Superior temporal gyrus (tissue), 1 donor: ENCODE measurements around the gene PLCXD3.
"Not testable (repeated sequence)": the region's sequence is repeated elsewhere in the genome, so short reads cannot be mapped to it uniquely, and the experiment has no call there.

Experiments used
- DNase-seq: peaks from one replicate; pipeline ENCODE4 v3.0.0-alpha.2; 2016; ENCODE audit errors: extremely low spot score

Gene PLCXD3

GRCh38 chr5:41356786-41357185, 153.6 kb downstream of the PLCXD3 start:
- no peak for DNase-seq

GRCh38 chr5:41349846-41350245, 160.6 kb downstream of the PLCXD3 start:
- no peak for DNase-seq

DNA sequence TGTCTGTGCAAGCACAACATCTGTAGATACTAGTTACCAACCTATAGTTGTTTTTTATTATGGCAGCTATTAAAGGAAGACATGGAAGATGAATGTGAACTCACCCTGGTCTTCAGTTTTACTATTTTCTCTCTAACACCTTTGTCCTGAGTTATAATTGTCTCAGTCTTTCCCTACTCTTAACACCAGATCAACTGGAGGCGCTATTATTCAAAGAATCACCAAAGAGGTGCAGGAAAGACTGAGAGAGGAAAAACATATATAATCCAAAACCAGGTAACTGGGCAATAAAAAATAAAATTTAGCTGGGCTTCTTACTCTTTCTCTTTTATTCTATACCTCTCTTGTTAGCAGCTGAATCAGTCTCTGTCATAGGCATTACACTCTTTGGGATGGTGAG, 162.8 kb downstream of the PLCXD3 start:
- no peak for DNase-seq

DNA sequence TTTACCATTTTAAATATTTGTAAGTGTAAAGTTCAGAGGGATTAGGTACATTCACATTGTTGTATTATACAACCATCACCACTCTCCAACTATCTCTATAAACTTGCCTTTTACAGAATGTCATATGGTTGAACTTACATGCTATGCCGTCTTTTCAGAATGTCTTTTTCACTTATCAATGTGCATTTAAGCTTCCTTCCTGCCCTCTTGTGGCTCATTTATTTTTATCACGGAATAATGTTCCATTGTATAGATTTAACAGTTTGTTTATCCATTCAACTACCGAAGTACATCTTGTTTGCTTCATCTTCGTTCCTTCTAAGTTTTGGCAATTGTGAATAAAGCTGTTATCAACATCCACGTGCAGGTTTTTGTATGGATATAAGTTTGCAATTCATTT, 163.8 kb downstream of the PLCXD3 start:
- DNase-seq: peak; percentile 45

DNA sequence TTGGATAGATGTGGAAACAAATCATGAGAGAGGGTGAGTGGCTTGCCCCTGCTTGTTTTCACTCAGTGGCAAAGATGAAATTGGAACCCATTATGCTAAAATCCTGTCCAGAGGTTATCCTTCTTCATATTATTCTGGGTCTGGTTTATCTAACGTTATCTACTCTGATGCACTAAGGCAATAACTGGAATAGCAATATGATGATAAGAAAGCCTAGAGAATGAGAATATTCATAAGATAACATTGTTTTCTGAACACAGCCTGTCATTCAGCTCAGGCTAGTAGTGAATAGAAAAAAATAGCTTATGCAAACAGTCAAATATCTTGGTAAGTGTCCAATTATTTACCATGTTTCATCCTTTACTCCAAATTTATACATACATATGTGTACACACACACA, 165.1 kb downstream of the PLCXD3 start:
- DNase-seq: peak; percentile 9

DNA sequence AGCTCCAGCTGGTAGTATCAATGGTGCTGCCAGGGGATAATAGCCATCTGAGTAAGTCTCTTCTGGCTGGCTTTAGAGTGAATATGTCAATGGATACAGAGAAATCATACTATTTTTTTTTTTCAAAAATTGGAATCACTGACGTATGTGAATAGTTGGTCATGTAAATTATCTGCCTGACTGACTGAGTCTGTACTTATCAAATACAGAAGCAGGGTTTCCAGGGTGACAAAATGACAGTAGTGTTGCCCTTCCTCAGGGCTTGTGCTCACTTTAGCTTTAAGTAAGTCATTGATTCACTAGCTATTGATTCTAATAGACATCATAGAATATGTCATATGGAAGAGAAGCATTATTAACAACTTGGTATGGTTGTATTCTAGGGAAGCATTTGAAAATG, 171.1 kb downstream of the PLCXD3 start:
- DNase-seq: no peak

DNA sequence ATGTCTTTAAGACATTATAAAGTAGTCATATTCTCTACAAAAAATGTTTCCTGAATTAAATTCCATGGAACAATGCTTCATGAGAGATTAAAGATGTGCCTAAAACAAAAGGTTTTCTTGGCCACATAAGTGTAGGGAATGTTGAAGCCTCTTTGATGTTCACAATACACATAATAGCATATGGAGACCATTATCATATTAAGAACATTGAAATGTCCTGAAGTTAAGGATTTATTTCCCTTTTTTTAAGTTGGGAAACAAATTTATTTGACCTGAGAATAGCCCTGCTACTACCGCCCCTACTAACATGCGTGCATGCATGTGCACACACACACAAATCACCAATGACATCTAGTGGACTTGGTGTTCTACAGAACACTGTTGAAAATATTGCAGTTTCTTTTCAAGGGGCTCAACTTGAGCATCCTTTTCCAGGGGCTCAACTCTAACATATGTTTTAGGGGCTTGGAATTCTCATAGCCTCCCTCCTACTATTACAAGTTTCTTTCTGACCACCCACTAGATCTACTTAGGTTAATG, 172.2 kb downstream of the PLCXD3 start:
- DNase-seq: no peak

DNA sequence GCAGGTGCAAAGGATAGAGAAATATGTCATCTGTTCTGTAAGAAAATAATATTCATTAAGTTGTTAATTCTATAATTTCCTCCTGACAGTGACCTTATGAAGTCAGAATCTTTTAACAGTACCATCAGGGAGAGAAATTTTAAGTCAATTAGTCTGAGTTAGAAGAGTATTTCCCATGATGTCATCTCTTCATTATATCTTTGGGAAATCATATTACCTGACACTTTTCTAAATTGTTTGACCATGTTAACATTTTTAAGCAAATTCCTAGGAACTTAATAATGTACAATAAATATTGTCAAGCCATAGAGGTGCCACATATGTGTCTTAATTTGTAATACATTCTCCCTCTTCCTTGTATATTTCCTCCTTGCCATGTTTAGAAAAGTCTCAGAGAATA, 172.7 kb downstream of the PLCXD3 start:
- DNase-seq: no peak

DNA sequence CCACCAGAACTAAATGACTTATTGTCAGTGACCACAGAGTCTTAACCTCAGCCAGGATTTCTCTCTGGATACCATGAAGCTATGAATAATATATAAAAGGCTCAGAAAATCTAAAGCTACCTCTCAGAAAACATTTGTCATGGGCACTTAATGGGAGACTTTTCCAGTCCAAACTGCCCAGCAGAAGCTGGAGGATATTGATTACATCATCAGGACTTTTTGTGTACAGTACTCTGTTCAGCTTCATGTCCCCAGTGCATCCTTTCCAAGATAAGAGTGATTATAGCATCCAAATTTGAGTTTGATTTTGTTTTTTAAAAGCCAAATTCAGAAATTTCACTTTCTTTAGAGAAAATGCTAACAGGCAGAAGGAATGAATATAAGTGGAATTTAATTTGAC, 173.2 kb downstream of the PLCXD3 start:
- DNase-seq: no peak

DNA sequence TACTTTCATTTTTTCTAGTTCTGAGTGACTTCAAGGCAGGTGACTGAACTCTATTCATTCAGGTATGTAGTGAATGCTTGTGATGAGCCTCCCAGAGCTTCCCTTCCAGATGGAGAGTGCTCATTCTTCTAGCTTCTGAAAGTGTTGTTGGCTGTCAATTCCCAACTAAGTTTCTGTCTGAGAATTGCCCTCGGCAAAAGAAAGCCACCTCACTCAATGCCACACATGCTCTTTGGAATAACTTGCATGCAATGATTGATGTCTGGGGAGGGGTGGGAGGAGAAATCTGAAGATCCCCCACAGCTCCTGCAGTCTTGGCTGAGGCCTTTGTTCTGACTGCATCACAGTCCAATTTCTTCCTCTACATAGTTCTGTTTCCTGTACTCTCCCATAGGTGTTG, 173.9 kb downstream of the PLCXD3 start:
- no peak for DNase-seq

- DNase-seq: no peak
These were observed 174.7 kb downstream of the PLCXD3 start for GRCh38 chr5:41335596-41336181.

- DNase-seq: peak; percentile 80
These were observed 175.6 kb downstream of the PLCXD3 start for GRCh38 chr5:41334758-41335157.

- no peak for DNase-seq
These were observed 176.2 kb downstream of the PLCXD3 start for GRCh38 chr5:41334221-41334620.

- DNase-seq: no peak
These were observed 185.3 kb downstream of the PLCXD3 start for GRCh38 chr5:41325074-41325473.

DNA sequence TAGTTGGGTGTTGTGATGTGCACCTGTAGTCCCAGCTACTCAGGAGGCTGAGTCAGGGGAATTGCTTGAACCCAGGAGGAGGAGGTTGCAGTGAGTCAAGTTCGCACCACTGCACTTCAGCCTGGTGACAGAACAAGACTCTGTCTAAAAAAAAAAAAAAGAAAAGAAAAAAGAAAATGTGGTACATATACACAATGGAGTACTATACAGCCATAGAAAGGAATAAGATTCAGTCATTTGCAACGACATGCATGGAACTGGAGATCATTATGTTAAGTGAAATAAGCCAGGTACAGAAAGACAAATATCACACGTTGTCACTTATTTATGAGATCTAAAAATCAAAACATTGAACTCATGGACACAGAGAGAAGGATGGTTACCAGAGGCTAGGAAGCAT, 187.6 kb downstream of the PLCXD3 start:
- not testable (repeated sequence) for DNase-seq

GRCh38 chr5:41312478-41313060, 197.8 kb downstream of the PLCXD3 start:
- no peak for DNase-seq

GRCh38 chr5:41312066-41312465, 198.3 kb downstream of the PLCXD3 start:
- no peak for DNase-seq

DNA sequence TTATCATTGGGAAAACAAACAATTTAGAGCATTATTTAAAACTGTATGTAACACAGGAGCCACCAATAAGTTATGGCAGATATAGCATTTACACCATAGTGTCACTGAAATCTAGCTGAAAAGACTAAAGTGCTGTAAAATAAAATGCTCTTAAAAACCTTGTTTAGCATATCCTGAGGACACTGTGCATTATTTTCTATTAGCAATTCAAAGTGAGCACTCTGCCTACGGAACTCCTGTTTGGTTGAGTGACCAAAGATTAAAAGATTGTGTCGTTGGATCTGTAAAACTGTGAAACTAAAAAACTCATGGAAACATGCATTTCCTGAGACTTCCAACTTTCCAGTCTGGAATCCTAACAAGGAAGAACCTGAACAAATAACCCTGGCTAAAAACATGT, 201.1 kb downstream of the PLCXD3 start:
- no peak for DNase-seq

DNA sequence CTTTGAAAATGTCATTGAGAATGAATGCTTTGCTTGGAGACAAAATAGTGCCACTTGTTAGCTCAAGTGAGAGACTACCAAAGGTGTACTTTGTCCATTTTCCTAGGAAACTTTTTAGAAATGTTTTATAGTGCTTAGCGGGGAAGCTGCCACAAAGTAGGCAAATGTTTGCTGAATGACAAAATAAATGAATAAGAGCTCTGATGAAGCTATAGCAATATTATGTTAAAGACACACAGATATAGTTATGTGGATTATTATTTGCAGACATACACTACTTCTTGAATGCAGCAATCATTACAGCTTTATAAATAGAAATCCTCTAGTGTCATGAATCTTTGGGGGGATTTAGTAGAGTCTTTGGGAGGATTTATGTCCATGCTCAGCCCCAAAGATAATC, 204.4 kb downstream of the PLCXD3 start:
- no peak for DNase-seq

DNA sequence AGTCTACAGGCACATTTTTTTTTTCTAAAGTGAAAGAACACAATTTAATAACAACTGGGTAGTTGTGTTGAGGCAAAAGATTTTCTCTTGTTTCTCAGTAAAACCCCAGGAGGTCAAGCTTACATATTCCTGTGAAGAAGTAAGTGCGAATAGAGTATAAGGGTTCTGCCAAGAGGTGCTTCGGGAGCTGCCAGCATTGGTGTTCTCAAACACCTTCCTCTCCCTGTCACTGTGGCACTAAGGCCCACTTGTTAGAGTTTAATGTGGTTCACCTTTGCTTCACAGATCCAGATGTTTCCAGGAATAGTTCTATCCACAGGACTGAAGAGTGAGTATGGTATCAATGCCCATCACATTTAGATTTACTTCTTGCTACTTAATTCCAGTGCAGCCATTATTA, 205.3 kb downstream of the PLCXD3 start:
- DNase-seq: no peak

GRCh38 chr5:41296066-41296465, 214.3 kb downstream of the PLCXD3 start:
- DNase-seq: no peak

GRCh38 chr5:41291323-41291722, 219.1 kb downstream of the PLCXD3 start:
- no peak for DNase-seq

DNA sequence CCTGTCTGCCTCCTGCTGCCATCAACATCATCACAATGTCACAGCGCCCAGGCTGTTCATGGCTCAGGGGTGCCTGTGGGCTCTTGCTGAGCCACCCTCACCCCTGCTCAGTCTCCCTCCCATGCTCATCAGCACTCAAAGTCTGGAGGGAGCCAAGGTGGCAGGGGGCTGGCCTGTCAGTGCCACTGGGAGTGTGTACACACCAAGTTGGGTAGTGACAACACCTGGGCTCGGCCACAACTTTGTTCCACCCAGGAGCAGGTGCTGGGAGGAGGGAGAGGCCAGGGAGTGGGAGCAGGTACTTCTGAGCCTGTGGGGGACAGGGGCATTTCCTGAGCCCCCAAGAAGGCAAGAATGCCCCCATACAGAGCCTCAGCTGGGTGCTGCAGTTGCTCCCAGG, 219.6 kb downstream of the PLCXD3 start:
- DNase-seq: no peak

DNA sequence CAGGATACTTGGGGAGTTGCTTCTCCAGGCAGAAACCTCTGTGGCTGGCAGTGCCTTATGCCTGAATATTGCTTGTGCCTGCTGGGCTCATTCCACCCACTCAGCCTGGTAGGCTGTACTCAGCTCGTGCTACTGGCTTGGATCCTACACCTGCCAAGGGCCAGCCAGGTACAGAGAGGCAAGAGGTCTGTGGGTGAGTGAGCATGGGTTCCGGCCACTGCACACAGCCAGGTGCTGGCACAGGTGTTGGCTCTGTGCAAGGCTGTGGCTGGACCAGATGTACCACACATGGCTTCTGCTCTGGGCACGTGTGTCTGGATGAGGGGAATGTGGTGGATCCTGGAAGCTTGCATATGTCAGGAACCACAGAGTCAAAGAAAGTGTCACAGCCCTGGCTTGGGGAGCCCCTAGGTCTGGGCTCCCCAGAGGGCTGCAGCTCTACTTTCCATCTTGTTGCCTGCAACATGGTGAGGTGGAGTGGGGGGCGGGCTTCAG, 220.4 kb downstream of the PLCXD3 start:
- DNase-seq: no peak
